Loucy (cell line): ENCODE results near the gene CYP1B1.

Source experiments
- CTCF ChIP-seq: fragments of 200-600 bp; sonication (generic); conservative IDR thresholded peaks from 2 replicates; pipeline ENCODE4 v1.5.1; 2014; ENCODE audit warnings: mild to moderate bottlenecking, antibody characterized with exemption, low read length
- EZH2phosphoT487 ChIP-seq: fragments of 200-600 bp; IDR thresholded peaks from 2 replicates; pipeline ENCODE4 v1.6.1; 2018; ENCODE audit warnings: antibody characterized with exemption, mild to moderate bottlenecking, moderate library complexity, borderline replicate concordance

DNA sequence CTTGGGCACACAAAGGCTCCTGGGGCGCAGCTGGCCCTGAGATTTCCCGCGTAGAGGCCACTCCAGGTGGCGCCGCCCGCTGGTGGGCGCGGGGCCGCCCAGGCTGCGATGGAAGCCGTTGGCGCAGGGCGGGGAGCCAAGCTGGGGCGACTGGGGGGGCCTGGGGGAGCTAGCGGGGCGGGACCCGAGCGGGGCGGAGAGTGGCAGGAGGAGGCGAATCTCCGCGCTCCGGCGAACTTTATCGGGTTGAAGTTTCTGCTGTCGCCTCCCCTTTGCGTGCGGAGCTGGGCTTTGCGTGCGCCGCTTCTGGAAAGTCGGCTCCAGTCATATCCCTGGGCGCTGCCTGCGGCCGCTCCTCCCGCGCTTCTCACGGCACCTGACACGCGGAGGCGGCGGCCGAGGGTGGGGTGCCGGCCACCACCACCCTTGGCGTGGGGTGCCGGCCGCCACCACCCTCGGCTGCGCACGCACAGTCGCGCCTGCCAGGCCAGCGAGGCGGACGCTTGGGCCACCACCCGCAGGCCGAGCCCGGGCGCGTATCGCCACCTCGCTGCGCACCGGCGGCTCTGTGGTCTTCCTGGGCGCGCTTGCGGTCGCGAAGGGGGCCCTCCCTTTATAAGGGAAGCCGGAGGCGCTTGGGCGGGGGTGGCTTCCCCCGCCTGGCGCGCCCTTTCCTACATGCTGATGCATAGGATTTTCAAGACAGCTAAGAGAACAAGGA, 919 bp upstream of the CYP1B1 start:
- TF ChIP-seq CTCF (no peak), EZH2phosphoT487 (no peak)
